Fibroblast of lung (primary cell): ENCODE results near the gene ADAMTS14. TPM values are rescaled to one million over a fixed set of nuclear protein-coding genes. Genes with fewer than 3 reads are reported as not detected.

Source experiments
- DNase-seq, 2 donors: peaks; one replicate each; pipeline versions ENCODE4 v3.0.0 to v3.0.0-alpha.2; 2010; ENCODE audit warnings: low read depth in 2 of 2
- H2AFZ ChIP-seq: 2 replicates; pipeline ENCODE4 v1.5.1; 2012; ENCODE audit warnings: low read length, control low read depth, inconsistent platforms
- H3K27ac ChIP-seq: 2 replicates; pipeline ENCODE4 v1.5.1; 2011; ENCODE audit warnings: low read length, control low read depth; ENCODE audit not compliant: insufficient read depth
- H3K27me3 ChIP-seq: 2 replicates; pipeline ENCODE4 v1.5.1; 2011; ENCODE audit warnings: mild to moderate bottlenecking, low read length; ENCODE audit not compliant: control insufficient read depth, insufficient read depth
- H3K36me3 ChIP-seq: 2 replicates; pipeline ENCODE4 v1.5.1; 2011; ENCODE audit warnings: low read length; ENCODE audit not compliant: control insufficient read depth, insufficient read depth
- H3K4me1 ChIP-seq: 2 replicates; pipeline ENCODE4 v1.5.1; 2011; ENCODE audit warnings: low read length; ENCODE audit not compliant: control insufficient read depth, insufficient read depth; ENCODE audit errors: extremely low read depth
- H3K4me2 ChIP-seq: 2 replicates; pipeline ENCODE4 v1.5.1; 2011; ENCODE audit warnings: low read length, control low read depth; ENCODE audit not compliant: insufficient read depth; ENCODE audit errors: extremely low read depth
- H3K4me3 ChIP-seq, 4 experiments: fragments of 200-600 bp in 1 of 4; sonication (generic) in 1 of 4; replicated peaks in 1 of 4; 2 replicates each; pipeline ENCODE4 v1.5.1; 2011 to 2016; ENCODE audit warnings: low read length in 4 of 4, low read depth in 3 of 4, mild to moderate bottlenecking in 3 of 4, control low read depth in 2 of 4, inconsistent platforms in 1 of 4, mixed read lengths in 1 of 4; ENCODE audit not compliant: insufficient read depth in 1 of 4; ENCODE audit errors: control extremely low read depth in 1 of 4
- H3K79me2 ChIP-seq: 2 replicates; pipeline ENCODE4 v1.5.1; 2012; ENCODE audit warnings: mild to moderate bottlenecking, low read length, inconsistent platforms; ENCODE audit not compliant: control insufficient read depth, insufficient read depth
- H3K9ac ChIP-seq: 2 replicates; pipeline ENCODE4 v1.5.1; 2011; ENCODE audit warnings: mild to moderate bottlenecking, low read length, control low read depth; ENCODE audit not compliant: insufficient read depth
- H3K9me3 ChIP-seq: 2 replicates; pipeline ENCODE4 v1.5.1; 2012; ENCODE audit warnings: low read depth, low read length; ENCODE audit not compliant: control insufficient read depth, insufficient read depth
- H4K20me1 ChIP-seq: 2 replicates; pipeline ENCODE4 v1.5.1; 2011; ENCODE audit warnings: low read length; ENCODE audit not compliant: control insufficient read depth, insufficient read depth; ENCODE audit errors: extremely low read depth
- EZH2 ChIP-seq: IDR thresholded peaks from 2 replicates; pipeline ENCODE4 v1.5.1; 2012; ENCODE audit warnings: low read length, control low read depth, mild to moderate bottlenecking; ENCODE audit errors: missing control alignments
- polyA plus RNA-seq, 2 donors: library from polyadenylated mRNA; depleted of rRNA in 1 of 2; stranded (reverse) in 1 of 2; unstranded in 1 of 2; fragments of >200 nt; gene quantifications; 2 replicates each; pipeline ENCODE4 v1.2.1, GENCODE V29; 2011 to 2012; ENCODE audit warnings: missing spikeins in 1 of 2
- total RNA-seq: library from RNA; depleted of rRNA; stranded (reverse); fragments of >200 nt; gene quantifications from 2 replicates; pipeline ENCODE4 v1.2.1, GENCODE V29; 2014
- TF ChIP-seq, protein P1 (sequence below), 2 donors: IDR thresholded peaks in 1 of 2; conservative IDR thresholded peaks in 1 of 2; 1 replicate in 1 of 2; 2 replicates in 1 of 2; pipeline ENCODE4 v1.5.1; 2011 to 2012; ENCODE audit warnings: low read length in 2 of 2, control low read depth in 1 of 2, inconsistent platforms in 1 of 2, low read depth in 1 of 2, mild to moderate bottlenecking in 1 of 2

The ADAMTS14 gene
- total and polyA plus RNA-seq, 2 donors (not counting 1 experiment from before 2014, with no cell fraction given) = 4.1 to 6.2 TPM

DNA sequence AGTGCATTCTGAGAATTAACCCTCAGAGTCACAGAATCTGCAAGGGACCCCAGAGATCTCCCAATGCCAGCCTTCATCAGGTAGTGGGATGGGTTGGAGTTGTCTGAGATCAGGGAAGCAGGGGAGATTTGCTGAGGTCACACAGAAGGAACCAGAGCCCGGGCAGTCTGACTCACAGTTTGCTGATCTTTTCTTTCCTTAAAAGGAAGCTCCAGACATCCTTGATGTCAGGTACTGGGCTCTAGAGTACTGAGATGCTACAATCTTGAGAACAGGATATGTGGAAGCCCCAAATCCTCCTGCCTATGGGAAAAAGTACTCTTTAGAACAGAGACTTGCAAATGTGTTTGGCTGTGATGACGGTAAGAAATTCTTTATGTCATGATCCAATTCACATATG is 112.2 kb downstream of the ADAMTS14 start:
- no peaks in the 10 kb centered on the region for H4K20me1 ChIP-seq

DNA sequence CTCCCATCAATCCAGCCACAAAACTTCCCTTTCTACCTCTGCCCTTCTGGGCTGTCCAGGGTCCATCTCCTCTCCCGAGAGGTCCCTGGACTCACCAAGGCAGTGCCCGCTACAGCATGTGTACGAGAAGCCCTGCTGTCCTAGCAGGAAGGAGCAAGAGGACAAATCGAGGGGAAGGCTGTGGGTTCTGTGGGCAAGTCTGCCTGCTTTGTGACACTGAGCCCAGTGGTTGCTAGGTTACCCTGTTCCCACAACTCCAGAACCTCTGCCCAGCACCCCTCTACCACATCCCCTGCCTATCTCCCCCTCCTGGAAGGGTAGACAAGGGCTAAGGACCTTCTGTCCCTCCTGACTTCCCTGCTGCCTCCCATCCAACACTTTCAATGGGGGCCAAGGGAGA is 112.9 kb downstream of the ADAMTS14 start, which contains the start of gene TBATA:
TSS of gene TBATA (minus strand) at position 188 of the 400 bp plus-strand sequence. CDS start 1,998 bp downstream, outside the sequence.
- H2AFZ ChIP-seq = no peak within 1 kb of the TSS
- H3K4me3 ChIP-seq = no peak within 1 kb of the TSS
- no peaks in the 10 kb centered on the region for H3K79me2 ChIP-seq
- H3K27me3 ChIP-seq = peaks cover 18% of the 10 kb centered on the region
- TF ChIP-seq, protein P1, sequence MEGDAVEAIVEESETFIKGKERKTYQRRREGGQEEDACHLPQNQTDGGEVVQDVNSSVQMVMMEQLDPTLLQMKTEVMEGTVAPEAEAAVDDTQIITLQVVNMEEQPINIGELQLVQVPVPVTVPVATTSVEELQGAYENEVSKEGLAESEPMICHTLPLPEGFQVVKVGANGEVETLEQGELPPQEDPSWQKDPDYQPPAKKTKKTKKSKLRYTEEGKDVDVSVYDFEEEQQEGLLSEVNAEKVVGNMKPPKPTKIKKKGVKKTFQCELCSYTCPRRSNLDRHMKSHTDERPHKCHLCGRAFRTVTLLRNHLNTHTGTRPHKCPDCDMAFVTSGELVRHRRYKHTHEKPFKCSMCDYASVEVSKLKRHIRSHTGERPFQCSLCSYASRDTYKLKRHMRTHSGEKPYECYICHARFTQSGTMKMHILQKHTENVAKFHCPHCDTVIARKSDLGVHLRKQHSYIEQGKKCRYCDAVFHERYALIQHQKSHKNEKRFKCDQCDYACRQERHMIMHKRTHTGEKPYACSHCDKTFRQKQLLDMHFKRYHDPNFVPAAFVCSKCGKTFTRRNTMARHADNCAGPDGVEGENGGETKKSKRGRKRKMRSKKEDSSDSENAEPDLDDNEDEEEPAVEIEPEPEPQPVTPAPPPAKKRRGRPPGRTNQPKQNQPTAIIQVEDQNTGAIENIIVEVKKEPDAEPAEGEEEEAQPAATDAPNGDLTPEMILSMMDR (conservative IDR thresholded peaks at IDR 0.05 in 1 of 2, IDR thresholded peaks at IDR 0.05 in 1 of 2; ENCODE audit: low read depth in 1 of 2, low read length in 2 of 2) = no peak
- no peak for TF ChIP-seq EZH2
- H3K9ac ChIP-seq = no peak within 1 kb of the TSS
- no peaks in the 10 kb centered on the region for H3K36me3 ChIP-seq
- no peak within 1 kb of the TSS for H3K4me2 ChIP-seq
- no peaks in the 10 kb centered on the region for H3K4me1 ChIP-seq
- DNase-seq = no peak
- no peaks in the 10 kb centered on the region for H4K20me1 ChIP-seq
- H3K27ac ChIP-seq = no peak within 1 kb of the TSS
- H3K9me3 ChIP-seq = no peaks in the 10 kb centered on the region

More for the DNA sequence above, 112.2 kb downstream of the ADAMTS14 start:
- no peaks in the 10 kb centered on the region for H3K4me1 ChIP-seq
- H3K4me3 ChIP-seq = no peak overlapping the region
- no peak overlapping the region for H3K4me2 ChIP-seq
- H3K27me3 ChIP-seq = peaks cover 18% of the 10 kb centered on the region
- H3K27ac ChIP-seq = no peak overlapping the region
- no peaks in the 10 kb centered on the region for H3K79me2 ChIP-seq
- H3K9ac ChIP-seq = no peak overlapping the region
- no peaks in the 10 kb centered on the region for H3K36me3 ChIP-seq
- no peak for TF ChIP-seq EZH2
- no peak overlapping the region for H2AFZ ChIP-seq
- DNase-seq = peak in 1 of 2 donors; percentile 52
- no peaks in the 10 kb centered on the region for H3K9me3 ChIP-seq

DNA sequence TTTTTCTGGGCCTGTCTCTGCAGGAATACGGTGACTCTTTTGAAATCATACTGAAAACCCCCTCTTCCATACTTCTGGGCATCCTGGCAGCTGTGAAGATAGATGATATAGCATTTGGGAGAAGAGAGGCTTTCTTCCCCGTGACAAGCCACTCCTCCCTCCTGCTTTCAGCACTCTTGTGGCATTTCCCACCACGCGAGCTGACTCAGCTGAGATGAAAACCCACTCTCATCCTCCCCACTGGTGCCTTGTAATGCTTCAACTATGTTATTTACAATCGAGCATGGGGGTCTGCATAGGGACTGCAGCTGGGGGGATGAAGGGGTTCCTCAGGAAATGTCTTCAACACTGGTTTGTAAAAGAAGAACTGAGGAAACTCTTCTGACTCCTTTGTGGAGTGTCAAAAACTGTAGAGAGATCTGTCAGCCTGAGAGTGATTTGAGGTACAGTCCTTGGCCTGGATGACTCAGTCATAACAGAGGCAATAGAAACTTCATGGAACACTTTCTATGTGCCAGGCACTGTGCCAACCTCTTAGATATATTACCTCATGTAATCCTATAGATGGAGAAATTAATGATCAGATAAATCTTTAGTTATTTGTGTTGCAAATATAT is 114.6 kb downstream of the ADAMTS14 start:
- Histone ChIP-seq H3K4me1 (no peaks in the 10 kb centered on the region), H3K9me3 (no peaks in the 10 kb centered on the region), H3K36me3 (no peaks in the 10 kb centered on the region), H3K4me2 (no peak overlapping the region), H3K9ac (no peak overlapping the region), H3K27ac (no peak overlapping the region), H3K79me2 (no peaks in the 10 kb centered on the region), H3K27me3 (peaks cover 15% of the 10 kb centered on the region), H4K20me1 (no peaks in the 10 kb centered on the region), H2AFZ (no peak overlapping the region), H3K4me3 (no peak overlapping the region)
- peak; percentile 36 to 61 for DNase-seq
- TF ChIP-seq, protein P1 (conservative IDR thresholded peaks at IDR 0.05 in 1 of 2, IDR thresholded peaks at IDR 0.05 in 1 of 2; ENCODE audit: low read depth in 1 of 2, low read length in 2 of 2) = no peak
- no peak for TF ChIP-seq EZH2
